Measurements from ENCODE around the gene NTS. TPM values are rescaled to one million over a fixed set of nuclear protein-coding genes. Genes with fewer than 3 reads are reported as not detected.

The NTS gene
- total and polyA plus RNA-seq, 3 experiments from 2014 or later: not detected

- Mint-ChIP-seq H3K27ac (no peak within 1 kb of the TSS), H3K27me3 (no peaks in the 10 kb centered on the region), H3K36me3 (no peaks in the 10 kb centered on the region), H3K4me1 (no peaks in the 10 kb centered on the region), H3K4me3 (no peak within 1 kb of the TSS), H3K9me3 (peaks cover 0 to 3% (median 0%) of the 10 kb centered on the region in 5 donors)
- Histone ChIP-seq H3K4me3 (ENCODE audit: low read length) (no peak within 1 kb of the TSS), H3K27ac (ENCODE audit: low read depth, low read length) (no peak within 1 kb of the TSS), H3K27me3 (ENCODE audit: insufficient read depth, low read length, poor library complexity, severe bottlenecking) (no peaks in the 10 kb centered on the region), H3K4me1 (ENCODE audit: insufficient read depth, low read length) (no peaks in the 10 kb centered on the region), H3K36me3 (ENCODE audit: insufficient read depth, low read length) (no peaks in the 10 kb centered on the region), H3K9me3 (ENCODE audit: low read length) (no peaks in the 10 kb centered on the region)
- DNase-seq: no peak
- POLR2A ChIA-PET: no interaction called here
- CTCF ChIA-PET: interaction anchor here (1.4 kb wide), 1 partner anchor 20 kb away, joined by 3 read pairs; no protein-coding TSS in a partner anchor
Measured at GRCh38 chr12:85836197-85837090, 37.7 kb upstream of the NTS start, which contains the start of gene RASSF9. Gene RASSF9 (minus strand): TSS chr12:85836409. CDS start chr12:85836201, 208 bp downstream.

DNA sequence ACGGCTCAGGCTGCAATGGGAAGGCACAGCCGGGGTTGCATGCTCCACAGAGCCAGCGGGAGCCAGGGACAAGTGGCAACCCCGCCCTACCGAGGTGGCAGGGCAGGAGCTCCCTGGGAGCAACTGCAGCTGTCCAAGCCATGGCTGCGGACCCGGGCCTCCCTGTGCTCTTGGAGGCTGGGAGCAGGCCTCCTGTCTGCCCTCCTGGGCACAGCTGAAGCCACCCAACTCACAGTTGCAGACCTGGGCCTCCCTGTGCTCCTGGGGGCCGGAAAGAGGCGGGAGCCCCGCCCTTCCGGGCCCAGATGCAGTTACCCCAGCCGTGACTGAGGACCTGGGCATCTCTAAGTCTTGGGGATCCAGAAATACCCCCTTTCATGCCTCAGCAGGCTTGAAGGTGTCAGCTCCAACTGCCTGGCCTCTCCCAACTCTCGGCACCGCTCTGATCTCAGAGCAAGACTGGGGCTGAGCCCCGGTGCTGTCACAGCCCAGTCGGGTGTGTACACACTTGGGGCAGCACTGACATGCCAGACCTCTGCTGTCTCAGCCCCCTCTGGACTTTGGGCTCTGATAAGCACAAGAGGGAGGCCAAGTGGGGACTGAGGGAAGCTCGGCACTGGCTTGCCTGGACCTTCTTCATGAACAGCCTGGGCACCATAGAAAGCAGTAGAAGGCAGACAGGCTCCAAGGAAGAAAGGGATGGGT, 30.3 kb upstream of the NTS start:
- peaks cover 0 to 6% (median 6%) of the 10 kb centered on the region in 5 donors for H3K9me3 Mint-ChIP-seq
- POLR2A ChIA-PET: no interaction called here
- CTCF ChIA-PET: no interaction called here
- H3K36me3 Mint-ChIP-seq: no peaks in the 10 kb centered on the region
- H3K4me1 Mint-ChIP-seq: no peaks in the 10 kb centered on the region
- Histone ChIP-seq H3K27ac (ENCODE audit: low read depth, low read length) (no peak overlapping the region), H3K4me1 (ENCODE audit: insufficient read depth, low read length) (no peaks in the 10 kb centered on the region), H3K27me3 (ENCODE audit: insufficient read depth, low read length, poor library complexity, severe bottlenecking) (no peaks in the 10 kb centered on the region), H3K9me3 (ENCODE audit: low read length) (no peaks in the 10 kb centered on the region), H3K36me3 (ENCODE audit: insufficient read depth, low read length) (no peaks in the 10 kb centered on the region), H3K4me3 (ENCODE audit: low read length) (no peak overlapping the region)
- H3K27me3 Mint-ChIP-seq: no peaks in the 10 kb centered on the region
- no peak overlapping the region for H3K4me3 Mint-ChIP-seq
- no peak overlapping the region for H3K27ac Mint-ChIP-seq
- no peak for DNase-seq

GRCh38 chr12:85849344-85849743, 24.8 kb upstream of the NTS start:
- no peaks in the 10 kb centered on the region for H3K36me3 ChIP-seq (ENCODE audit: insufficient read depth, low read length)
- no peak overlapping the region for H3K4me3 Mint-ChIP-seq
- ChIA-PET POLR2A (no interaction called here), CTCF (no interaction called here)
- H3K9me3 ChIP-seq (ENCODE audit: low read length): no peaks in the 10 kb centered on the region
- H3K27me3 ChIP-seq (ENCODE audit: insufficient read depth, low read length, poor library complexity, severe bottlenecking): no peaks in the 10 kb centered on the region
- H3K9me3 Mint-ChIP-seq: peaks cover 0 to 11% (median 4%) of the 10 kb centered on the region in 5 donors
- H3K27ac Mint-ChIP-seq: no peak overlapping the region
- no peak overlapping the region for H3K27ac ChIP-seq (ENCODE audit: low read depth, low read length)
- no peak for DNase-seq
- H3K4me1 Mint-ChIP-seq: no peaks in the 10 kb centered on the region
- no peak overlapping the region for H3K4me3 ChIP-seq (ENCODE audit: low read length)
- no peaks in the 10 kb centered on the region for H3K4me1 ChIP-seq (ENCODE audit: insufficient read depth, low read length)
- no peaks in the 10 kb centered on the region for H3K27me3 Mint-ChIP-seq
- no peaks in the 10 kb centered on the region for H3K36me3 Mint-ChIP-seq

- Histone ChIP-seq H3K27ac (ENCODE audit: low read depth, low read length) (no peak overlapping the region), H3K36me3 (ENCODE audit: insufficient read depth, low read length) (no peaks in the 10 kb centered on the region), H3K4me1 (ENCODE audit: insufficient read depth, low read length) (no peaks in the 10 kb centered on the region), H3K9me3 (ENCODE audit: low read length) (no peaks in the 10 kb centered on the region), H3K4me3 (ENCODE audit: low read length) (no peak overlapping the region), H3K27me3 (ENCODE audit: insufficient read depth, low read length, poor library complexity, severe bottlenecking) (no peaks in the 10 kb centered on the region)
- ChIA-PET POLR2A (no interaction called here), CTCF (no interaction called here)
- Mint-ChIP-seq H3K4me3 (no peak overlapping the region), H3K36me3 (no peaks in the 10 kb centered on the region), H3K27me3 (no peaks in the 10 kb centered on the region), H3K4me1 (no peaks in the 10 kb centered on the region), H3K27ac (no peak overlapping the region), H3K9me3 (peaks cover 3 to 10% (median 5%) of the 10 kb centered on the region in 5 donors)
- no peak for DNase-seq
Measured at GRCh38 chr12:85855305-85855704, 18.8 kb upstream of the NTS start.

DNA sequence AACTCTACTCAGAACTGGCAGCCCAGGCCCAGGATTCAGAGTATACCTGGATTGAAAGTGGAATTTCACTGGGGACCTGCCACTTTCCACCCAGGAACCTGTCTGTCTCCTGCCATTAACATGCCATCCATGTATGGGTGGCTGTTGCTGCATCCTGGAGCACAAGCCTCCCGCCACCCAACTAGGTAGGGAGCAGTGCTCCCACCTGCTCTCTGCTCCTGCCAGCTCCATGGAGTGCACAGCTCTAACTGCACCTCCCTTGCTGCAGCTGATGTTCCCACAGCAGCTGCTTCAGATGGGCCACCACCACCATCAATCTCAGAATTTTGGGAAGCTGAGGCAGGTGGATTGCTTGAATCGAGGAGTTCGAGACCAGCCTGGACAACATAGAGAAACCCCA, 17.1 kb upstream of the NTS start:
- POLR2A ChIA-PET: no interaction called here
- Mint-ChIP-seq H3K27me3 (no peaks in the 10 kb centered on the region), H3K27ac (no peak overlapping the region), H3K36me3 (no peaks in the 10 kb centered on the region), H3K9me3 (peaks cover 5 to 16% (median 9%) of the 10 kb centered on the region in 5 donors), H3K4me3 (no peak overlapping the region), H3K4me1 (no peaks in the 10 kb centered on the region)
- CTCF ChIA-PET: interaction anchor here (1.4 kb wide), 1 partner anchor 10 kb away, joined by 3 read pairs; no protein-coding TSS in a partner anchor
- Histone ChIP-seq H3K4me3 (ENCODE audit: low read length) (no peak overlapping the region), H3K27ac (ENCODE audit: low read depth, low read length) (no peak overlapping the region), H3K36me3 (ENCODE audit: insufficient read depth, low read length) (no peaks in the 10 kb centered on the region), H3K4me1 (ENCODE audit: insufficient read depth, low read length) (no peaks in the 10 kb centered on the region), H3K9me3 (ENCODE audit: low read length) (no peaks in the 10 kb centered on the region), H3K27me3 (ENCODE audit: insufficient read depth, low read length, poor library complexity, severe bottlenecking) (no peaks in the 10 kb centered on the region)
- DNase-seq: no peak

DNA sequence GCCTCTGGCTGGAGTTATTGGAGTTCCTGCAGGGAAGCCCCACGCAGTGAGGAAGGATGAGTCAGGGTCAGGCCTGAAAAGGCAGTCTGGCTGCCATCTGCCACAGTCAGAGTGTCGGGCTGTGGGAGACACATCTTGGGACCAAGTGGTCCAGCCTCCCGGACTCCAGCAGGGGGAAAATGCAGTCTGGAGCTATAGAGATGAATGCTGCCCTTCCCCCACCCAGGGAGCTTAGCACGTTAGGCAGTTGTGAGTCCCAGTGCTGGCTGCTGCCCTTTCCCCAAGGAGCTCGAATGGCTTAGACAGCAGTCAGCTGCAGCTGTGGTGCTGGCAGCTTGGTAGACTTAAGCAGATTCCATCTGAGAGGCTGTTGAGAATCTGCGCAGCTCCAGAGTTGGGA, 8.2 kb upstream of the NTS start:
- CTCF ChIA-PET: no interaction called here
- no peaks in the 10 kb centered on the region for H3K27me3 Mint-ChIP-seq
- Histone ChIP-seq H3K4me1 (ENCODE audit: insufficient read depth, low read length) (no peaks in the 10 kb centered on the region), H3K36me3 (ENCODE audit: insufficient read depth, low read length) (no peaks in the 10 kb centered on the region), H3K9me3 (ENCODE audit: low read length) (no peaks in the 10 kb centered on the region), H3K27ac (ENCODE audit: low read depth, low read length) (no peak overlapping the region), H3K27me3 (ENCODE audit: insufficient read depth, low read length, poor library complexity, severe bottlenecking) (no peaks in the 10 kb centered on the region), H3K4me3 (ENCODE audit: low read length) (no peak overlapping the region)
- no peaks in the 10 kb centered on the region for H3K36me3 Mint-ChIP-seq
- POLR2A ChIA-PET: no interaction called here
- no peak overlapping the region for H3K27ac Mint-ChIP-seq
- peaks cover 3 to 24% (median 6%) of the 10 kb centered on the region in 5 donors for H3K9me3 Mint-ChIP-seq
- H3K4me1 Mint-ChIP-seq: no peaks in the 10 kb centered on the region
- DNase-seq: no peak
- no peak overlapping the region for H3K4me3 Mint-ChIP-seq

DNA sequence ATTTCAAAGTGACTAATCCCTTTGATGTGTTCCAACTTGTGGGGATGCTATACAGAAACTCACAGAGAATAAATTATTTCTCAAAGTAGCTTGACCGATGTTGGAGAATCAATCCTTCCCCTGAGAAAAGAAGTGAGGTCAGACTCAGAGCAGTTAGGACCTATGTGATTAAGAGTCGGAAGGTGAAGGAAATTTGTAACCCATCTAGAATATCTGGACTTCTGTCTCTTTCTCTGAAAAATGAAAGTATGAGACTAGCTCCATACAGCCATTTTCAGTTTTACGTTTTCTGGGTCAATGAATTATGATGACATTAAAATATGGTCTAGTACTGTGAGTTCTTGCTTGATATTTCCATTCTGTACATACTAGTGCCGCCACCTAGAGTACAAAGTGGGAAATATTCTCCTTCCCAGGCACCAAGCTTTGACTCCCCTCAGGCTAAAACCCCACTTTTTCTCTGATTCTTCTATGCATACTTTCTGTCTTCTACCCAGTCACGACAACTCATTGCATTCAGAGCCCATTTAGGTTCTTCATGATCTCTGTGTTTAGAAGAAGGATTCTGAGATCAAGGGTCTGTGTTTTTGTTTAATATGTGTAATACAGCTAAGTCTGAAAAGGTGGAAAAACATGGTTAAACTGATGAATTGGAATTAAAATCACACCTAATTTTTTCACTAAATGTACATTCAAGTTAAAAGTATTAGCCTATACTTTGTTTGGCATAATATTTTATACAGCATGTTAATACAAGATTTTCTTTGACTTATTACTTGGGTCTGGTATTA, 6.9 kb upstream of the NTS start:
- Histone ChIP-seq H3K36me3 (ENCODE audit: insufficient read depth, low read length) (no peaks in the 10 kb centered on the region), H3K27ac (ENCODE audit: low read depth, low read length) (no peak overlapping the region), H3K4me3 (ENCODE audit: low read length) (no peak overlapping the region), H3K4me1 (ENCODE audit: insufficient read depth, low read length) (no peaks in the 10 kb centered on the region), H3K27me3 (ENCODE audit: insufficient read depth, low read length, poor library complexity, severe bottlenecking) (no peaks in the 10 kb centered on the region), H3K9me3 (ENCODE audit: low read length) (no peaks in the 10 kb centered on the region)
- no peaks in the 10 kb centered on the region for H3K27me3 Mint-ChIP-seq
- H3K4me1 Mint-ChIP-seq: no peaks in the 10 kb centered on the region
- DNase-seq: no peak
- ChIA-PET CTCF (interaction anchor here (0.8 kb wide), 1 partner anchor 11 kb away, joined by 3 read pairs; no protein-coding TSS in a partner anchor), POLR2A (no interaction called here)
- peaks cover 2 to 15% (median 5%) of the 10 kb centered on the region in 5 donors for H3K9me3 Mint-ChIP-seq
- H3K36me3 Mint-ChIP-seq: no peaks in the 10 kb centered on the region
- H3K4me3 Mint-ChIP-seq: no peak overlapping the region
- H3K27ac Mint-ChIP-seq: no peak overlapping the region
